ENCODE data around the gene SRPK1. TPM values are rescaled to one million over a fixed set of nuclear protein-coding genes. Genes with fewer than 3 reads are reported as not detected.

SRPK1 gene
- total RNA-seq, 2 experiments from 2014 or later = 117 to 133 TPM

DNA sequence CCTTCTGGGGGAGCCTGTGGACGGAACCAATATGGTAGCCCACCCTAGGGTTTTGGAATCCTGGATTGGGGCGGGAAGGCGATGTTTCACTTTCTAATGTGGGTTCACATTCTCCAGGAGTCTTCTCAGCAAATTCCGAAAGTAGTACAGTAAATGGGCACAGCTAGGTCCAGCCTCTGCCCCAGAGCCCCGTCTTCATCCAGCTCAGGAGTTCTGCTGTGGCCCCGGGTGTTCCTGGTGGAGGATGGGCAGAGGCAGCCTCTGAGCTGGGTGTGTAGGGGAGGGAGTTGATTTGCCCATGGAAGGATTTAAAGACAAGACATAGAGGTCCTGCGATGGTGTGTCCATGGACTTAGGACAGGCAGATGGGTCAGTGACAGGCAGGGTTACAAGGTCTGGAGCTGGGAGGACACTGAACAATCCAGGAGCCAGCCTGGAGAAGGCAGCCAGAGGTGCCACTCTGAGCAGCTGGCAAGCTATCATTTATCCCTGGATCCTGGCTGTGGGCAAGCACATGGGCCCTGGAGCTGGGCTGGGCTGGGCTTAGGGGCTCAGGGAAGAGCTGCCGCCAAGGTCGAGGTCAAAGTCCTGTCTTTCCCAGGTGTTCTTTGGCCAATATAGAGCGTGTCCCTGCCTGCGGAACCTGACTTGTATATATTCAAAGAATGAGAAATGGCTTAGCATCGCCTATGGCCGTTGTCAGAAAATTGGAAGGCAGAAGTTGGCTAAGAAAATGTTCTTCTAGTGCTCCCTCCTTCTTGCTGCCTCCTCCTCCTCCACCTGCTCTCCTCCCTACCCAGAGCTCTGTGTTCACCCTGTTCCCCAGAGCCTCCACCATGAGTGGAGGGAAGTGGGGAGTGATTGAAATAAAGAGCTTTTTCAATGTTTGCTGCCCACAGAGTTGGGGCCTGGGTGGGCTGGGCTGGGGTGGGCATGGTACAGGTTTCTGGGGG is 133.4 kb downstream of the SRPK1 start:
- DNase-seq (no peak), ATAC-seq (no peak)
- Mint-ChIP-seq H3K4me1 (ENCODE audit: low read depth) (no peaks in the 10 kb centered on the region), H3K9me3 (no peaks in the 10 kb centered on the region), H3K27ac (no peak overlapping the region), H3K27me3 (peaks cover 29% of the 10 kb centered on the region), H3K4me3 (no peak overlapping the region), H3K36me3 (ENCODE audit: low read depth) (no peaks in the 10 kb centered on the region)
- CTCF ChIA-PET = no interaction called here
- TF ChIP-seq, protein P1, sequence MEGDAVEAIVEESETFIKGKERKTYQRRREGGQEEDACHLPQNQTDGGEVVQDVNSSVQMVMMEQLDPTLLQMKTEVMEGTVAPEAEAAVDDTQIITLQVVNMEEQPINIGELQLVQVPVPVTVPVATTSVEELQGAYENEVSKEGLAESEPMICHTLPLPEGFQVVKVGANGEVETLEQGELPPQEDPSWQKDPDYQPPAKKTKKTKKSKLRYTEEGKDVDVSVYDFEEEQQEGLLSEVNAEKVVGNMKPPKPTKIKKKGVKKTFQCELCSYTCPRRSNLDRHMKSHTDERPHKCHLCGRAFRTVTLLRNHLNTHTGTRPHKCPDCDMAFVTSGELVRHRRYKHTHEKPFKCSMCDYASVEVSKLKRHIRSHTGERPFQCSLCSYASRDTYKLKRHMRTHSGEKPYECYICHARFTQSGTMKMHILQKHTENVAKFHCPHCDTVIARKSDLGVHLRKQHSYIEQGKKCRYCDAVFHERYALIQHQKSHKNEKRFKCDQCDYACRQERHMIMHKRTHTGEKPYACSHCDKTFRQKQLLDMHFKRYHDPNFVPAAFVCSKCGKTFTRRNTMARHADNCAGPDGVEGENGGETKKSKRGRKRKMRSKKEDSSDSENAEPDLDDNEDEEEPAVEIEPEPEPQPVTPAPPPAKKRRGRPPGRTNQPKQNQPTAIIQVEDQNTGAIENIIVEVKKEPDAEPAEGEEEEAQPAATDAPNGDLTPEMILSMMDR (IDR thresholded peaks at IDR 0.05) = no peak
- intact Hi-C loops (cut with micrococcal nuclease) = no loop called here
- POLR2A ChIA-PET = interaction anchor here (0.6 kb wide), 1 partner anchor 260 kb away, joined by 3 read pairs; no protein-coding TSS in a partner anchor

DNA sequence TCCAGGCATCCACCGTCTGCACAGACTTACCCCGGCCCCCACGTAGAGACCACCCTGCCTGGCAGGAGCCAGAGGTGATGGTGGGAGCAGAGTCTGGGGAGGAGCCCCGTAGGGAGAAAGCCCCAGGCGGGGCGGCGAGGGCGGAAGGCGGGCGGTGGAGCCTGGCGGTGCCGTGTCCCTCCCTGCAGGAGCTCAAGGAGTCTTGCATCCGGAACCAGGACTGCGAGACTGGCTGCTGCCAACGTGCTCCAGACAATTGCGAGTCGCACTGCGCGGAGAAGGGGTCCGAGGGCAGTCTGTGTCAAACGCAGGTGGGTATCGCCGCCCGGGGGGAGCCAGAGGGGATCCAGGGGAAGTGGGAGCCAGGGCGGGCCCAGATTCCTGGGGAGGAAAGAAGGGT is 134.1 kb downstream of the SRPK1 start:
- TF ChIP-seq, protein P1 (IDR thresholded peaks at IDR 0.05) = no peak
- no peak overlapping the region for H3K4me3 Mint-ChIP-seq
- no peak for DNase-seq
- intact Hi-C loops (cut with micrococcal nuclease) = no loop called here
- CTCF ChIA-PET = no interaction called here
- POLR2A ChIA-PET = no interaction called here
- no peak overlapping the region for H3K27ac Mint-ChIP-seq
- H3K27me3 Mint-ChIP-seq = peaks cover 29% of the 10 kb centered on the region
- ATAC-seq = no peak
- H3K4me1 Mint-ChIP-seq (ENCODE audit: low read depth) = no peaks in the 10 kb centered on the region
- H3K36me3 Mint-ChIP-seq (ENCODE audit: low read depth) = no peaks in the 10 kb centered on the region
- no peaks in the 10 kb centered on the region for H3K9me3 Mint-ChIP-seq

DNA sequence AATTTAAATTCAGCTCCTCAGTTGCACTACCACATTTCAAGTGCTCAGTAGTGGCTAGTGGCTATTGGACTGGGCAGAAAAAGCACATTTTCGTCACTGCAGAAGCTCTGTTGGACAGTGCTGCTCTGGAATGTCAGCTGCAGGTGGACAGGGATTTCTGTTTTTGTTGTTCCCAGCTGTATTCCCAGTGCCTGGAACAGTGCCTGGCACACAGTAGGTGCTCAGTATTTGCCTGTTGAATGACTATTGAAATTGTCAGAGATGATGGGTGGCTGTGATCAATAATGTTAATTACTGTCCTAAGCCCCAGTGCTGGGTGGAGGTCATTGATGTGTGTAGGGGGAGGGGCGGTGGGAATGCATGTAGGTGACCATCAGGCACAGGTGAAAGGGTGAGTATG is 134.6 kb downstream of the SRPK1 start:
- Mint-ChIP-seq H3K27ac (no peak overlapping the region), H3K36me3 (ENCODE audit: low read depth) (no peaks in the 10 kb centered on the region), H3K27me3 (peaks cover 30% of the 10 kb centered on the region), H3K4me1 (ENCODE audit: low read depth) (no peaks in the 10 kb centered on the region), H3K9me3 (no peaks in the 10 kb centered on the region), H3K4me3 (no peak overlapping the region)
- no peak for DNase-seq
- TF ChIP-seq, protein P1 (IDR thresholded peaks at IDR 0.05) = no peak
- POLR2A ChIA-PET = no interaction called here
- no peak for ATAC-seq
- intact Hi-C loops (cut with micrococcal nuclease) = no loop called here
- CTCF ChIA-PET = no interaction called here

DNA sequence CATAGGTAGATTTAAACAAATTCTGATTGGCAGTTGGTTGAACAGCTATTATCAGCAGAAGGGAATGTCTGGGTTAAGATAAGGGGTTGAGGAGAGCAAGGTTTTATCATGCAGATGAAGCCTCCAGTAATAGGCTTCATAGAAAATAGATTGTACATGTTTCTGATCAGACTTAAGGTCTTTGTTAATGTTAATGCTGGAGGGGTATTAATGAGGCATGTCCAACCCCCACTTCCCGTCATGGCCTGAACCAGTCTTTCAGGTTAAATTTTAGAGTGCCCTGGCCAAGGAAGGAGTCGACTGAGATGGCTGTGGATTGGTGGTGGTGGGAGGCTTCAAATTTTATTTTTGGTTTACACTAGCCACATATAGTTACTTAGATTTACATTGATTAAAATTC is 136.7 kb downstream of the SRPK1 start:
- POLR2A ChIA-PET = interaction anchor here (0.9 kb wide), 1 partner anchor 162 kb away, joined by 5 read pairs; no protein-coding TSS in a partner anchor
- Mint-ChIP-seq H3K36me3 (ENCODE audit: low read depth) (no peaks in the 10 kb centered on the region), H3K9me3 (no peaks in the 10 kb centered on the region), H3K27ac (no peak overlapping the region), H3K4me3 (no peak overlapping the region), H3K27me3 (peaks cover 28% of the 10 kb centered on the region), H3K4me1 (ENCODE audit: low read depth) (no peaks in the 10 kb centered on the region)
- intact Hi-C loops (cut with micrococcal nuclease) = no loop called here
- TF ChIP-seq, protein P1 (IDR thresholded peaks at IDR 0.05) = no peak
- ATAC-seq (no peak), DNase-seq (no peak)
- CTCF ChIA-PET = interaction anchor here (0.6 to 1.1 kb wide), 2 partner anchors 34 to 519 kb away, joined by 3 read pairs; no protein-coding TSS in a partner anchor

Other genes starting within 250 kb of the SRPK1 start
- gene FKBP5, start 232.2 kb downstream of the SRPK1 start, total RNA-seq = 10 to 100 TPM; 90.6 to 93.4 TPM
- gene ARMC12, start 184.1 kb downstream of the SRPK1 start, total RNA-seq = 1 to 10 TPM; 1.0 to 1.1 TPM
- gene CLPSL2, start 144.5 kb downstream of the SRPK1 start, total RNA-seq = not detected
- gene CLPSL1, start 140.1 kb downstream of the SRPK1 start, total RNA-seq = not detected
- not detected for gene CLPS, start 123.8 kb downstream of the SRPK1 start, total RNA-seq
- not detected for gene LHFPL5, start 115.7 kb downstream of the SRPK1 start, total RNA-seq
- not detected for gene SLC26A8, start 103.5 kb upstream of the SRPK1 start, total RNA-seq
- 10 to 100 TPM; 45.7 to 49.8 TPM for gene MAPK14, start 106.7 kb upstream of the SRPK1 start, total RNA-seq
- gene MAPK13, start 209.4 kb upstream of the SRPK1 start, total RNA-seq = 10 to 100 TPM; 60.4 to 60.9 TPM

Measured in activated CD8-positive, alpha-beta T cell treated with anti-CD3 and anti-CD28 coated beads for 36 hours (primary cell).